AG09309 (cell line): ENCODE data around the gene MEIOC.

Experiments
- DNase-seq: peaks from one replicate; pipeline ENCODE4 v3.0.0-alpha.2; 2010; ENCODE audit warnings: low read depth
- H3K4me3 ChIP-seq: 2 replicates; pipeline ENCODE4 v1.5.1; 2011; ENCODE audit warnings: mild to moderate bottlenecking, low read depth, low read length, moderate library complexity; ENCODE audit not compliant: control insufficient read depth
- CTCF ChIP-seq: IDR thresholded peaks from 2 replicates; pipeline ENCODE4 v1.5.1; 2011; ENCODE audit warnings: mild to moderate bottlenecking, low read depth, low read length, inconsistent platforms; ENCODE audit not compliant: insufficient read depth, control insufficient read depth; ENCODE audit errors: missing control alignments

Gene MEIOC

GRCh38 chr17:44655983-44656710 lies at the start of gene MEIOC:
Gene MEIOC, plus strand, starts transcription at chr17:44656468. Its CDS starts 146 bp downstream, at chr17:44656614.
- peak within 1 kb of the TSS; percentile 17 for H3K4me3 ChIP-seq
- DNase-seq: no peak
- TF ChIP-seq CTCF: no peak

- TF ChIP-seq CTCF: no peak
- no peak for DNase-seq
- no peak overlapping the region for H3K4me3 ChIP-seq
Observed at GRCh38 chr17:44606658-44607057, 49.6 kb upstream of the MEIOC start.

DNA sequence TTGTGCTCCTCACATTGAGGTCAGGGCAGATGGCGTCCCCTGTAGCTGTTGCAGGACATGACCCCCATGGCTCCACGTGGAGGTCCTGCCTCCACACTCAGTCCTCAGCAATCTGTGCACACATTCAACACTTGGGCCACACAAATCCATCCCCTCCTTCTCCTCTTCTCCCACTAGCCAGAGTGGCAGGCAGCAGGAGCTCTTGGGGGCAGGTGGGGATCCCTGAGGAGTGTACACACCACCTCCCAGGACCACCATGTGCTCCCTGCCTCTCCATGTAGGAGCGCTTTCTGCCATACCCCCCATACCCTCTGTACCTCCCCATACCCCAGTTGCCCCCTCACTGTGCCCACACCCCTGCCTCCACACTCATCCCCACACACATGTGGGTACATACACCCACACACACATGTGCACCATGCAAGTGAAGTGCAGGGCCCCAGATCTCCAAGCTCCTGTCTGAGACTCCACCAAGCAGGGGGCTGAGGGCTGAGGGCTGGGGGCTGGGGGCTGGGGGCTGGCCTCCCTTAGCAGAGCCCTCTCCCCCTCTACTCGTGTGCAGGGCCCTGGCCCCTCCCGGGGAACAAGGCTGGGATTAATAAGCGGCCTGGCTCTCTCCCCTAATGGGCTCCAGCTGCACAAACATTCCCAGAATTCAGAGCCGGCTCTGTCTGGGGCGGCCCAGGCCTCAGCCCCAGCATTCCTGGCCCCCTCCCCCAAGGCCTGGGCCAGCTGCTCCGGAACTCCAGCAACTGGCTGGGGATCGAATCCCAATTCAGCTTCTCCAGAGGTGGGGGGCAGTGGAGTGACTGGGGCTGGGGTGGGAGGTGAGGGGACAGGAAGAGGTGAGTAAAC lies 48.2 kb upstream of the MEIOC start:
- H3K4me3 ChIP-seq: no peak overlapping the region
- TF ChIP-seq CTCF: no peak
- no peak for DNase-seq

DNA sequence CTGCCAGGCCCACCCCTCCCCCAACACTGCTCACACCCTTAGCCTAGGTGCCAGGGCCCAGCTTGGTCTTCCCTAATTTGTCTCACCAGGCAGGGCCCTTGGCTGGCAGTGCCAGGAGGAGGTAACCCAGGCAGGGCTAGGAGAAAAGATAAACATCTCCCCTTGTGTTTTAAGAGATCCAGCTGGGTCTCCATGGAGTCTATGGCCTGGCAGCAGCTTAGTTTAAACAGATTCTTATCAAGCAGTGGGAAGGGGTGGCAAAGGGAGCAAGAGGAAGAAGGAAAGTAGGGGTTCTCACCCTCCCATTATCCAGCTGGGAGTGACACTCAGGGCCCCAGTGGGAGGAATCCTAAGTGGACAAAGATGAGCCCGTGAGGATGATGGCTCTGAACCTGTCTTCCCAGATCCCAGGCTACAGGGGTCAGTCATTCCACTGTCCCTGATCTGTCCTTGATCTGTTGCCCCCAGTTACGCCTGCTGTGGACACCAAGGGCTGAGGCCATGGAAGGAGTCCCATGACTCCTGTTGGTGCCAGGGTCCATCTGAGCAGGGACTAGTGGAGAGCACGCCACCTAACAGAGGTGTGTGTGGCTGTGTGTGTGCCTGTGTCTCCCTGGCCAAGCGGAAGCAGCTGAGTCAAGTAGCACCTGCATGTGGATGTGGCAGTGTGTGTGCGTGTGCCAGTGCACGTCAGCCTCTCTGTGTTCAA lies 47.4 kb upstream of the MEIOC start:
- no peak for TF ChIP-seq CTCF
- no peak for DNase-seq
- H3K4me3 ChIP-seq: no peak overlapping the region

DNA sequence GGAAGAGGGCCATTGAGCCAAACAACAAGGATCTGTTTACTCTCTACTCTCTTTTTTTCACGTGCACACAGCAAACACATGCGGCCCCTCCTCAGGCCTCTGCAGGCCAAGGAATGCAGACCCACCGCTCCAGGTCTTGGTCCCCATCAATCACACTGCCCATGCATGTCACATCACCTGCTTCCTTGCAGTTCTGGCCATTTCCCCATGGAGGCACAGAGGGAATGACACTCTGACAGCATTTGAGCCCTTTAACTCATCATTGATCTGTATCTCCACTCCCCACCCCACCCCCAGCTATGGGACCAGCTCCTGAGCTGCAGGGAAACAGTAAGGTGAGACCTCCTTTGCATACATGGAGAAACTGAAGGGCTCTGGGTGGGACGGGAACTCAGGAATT lies 45.9 kb upstream of the MEIOC start:
- DNase-seq: no peak
- TF ChIP-seq CTCF: no peak
- no peak overlapping the region for H3K4me3 ChIP-seq

DNA sequence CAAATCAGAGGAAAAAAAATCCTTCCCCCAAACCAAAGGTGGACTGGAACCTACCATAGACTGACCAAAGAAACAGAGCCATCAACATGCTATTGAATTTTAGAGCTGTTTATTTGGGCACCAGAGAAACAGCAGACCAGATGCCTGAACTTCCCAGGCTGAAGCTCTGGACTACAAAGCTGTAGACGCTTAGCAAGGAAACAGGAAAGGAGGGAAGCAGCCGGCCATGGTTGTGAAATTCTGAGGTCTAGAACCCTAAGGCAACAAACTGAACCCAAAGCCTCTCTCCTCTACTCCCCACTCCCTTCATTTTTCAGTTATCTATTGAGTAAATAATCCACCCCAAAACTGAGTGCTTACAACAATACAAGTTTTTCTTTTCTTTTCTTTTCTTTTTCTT lies 45.4 kb upstream of the MEIOC start:
- TF ChIP-seq CTCF: no peak
- no peak for DNase-seq

More for the DNA sequence above, 45.4 kb upstream of the MEIOC start:
- H3K4me3 ChIP-seq: no peak overlapping the region
